NCI-H446 treated with DMSO at 0.1 percent for 48 hours (cell line): ENCODE measurements around the gene SCAPER.
"Not testable (repeated sequence)": the region's sequence is repeated elsewhere in the genome, so short reads cannot be mapped to it uniquely, and the experiment has no call there.

Experiments used
- DNase-seq: peaks from one replicate; lab custom pipeline; 2025; lab: John Stamatoyannopoulos, UW

Gene SCAPER

GRCh38 chr15:76480267-76480666 is 424.9 kb downstream of the SCAPER start:
- DNase-seq, result no peak

- no peak for DNase-seq
Observed at GRCh38 chr15:76470691-76471090, 434.4 kb downstream of the SCAPER start.

DNA sequence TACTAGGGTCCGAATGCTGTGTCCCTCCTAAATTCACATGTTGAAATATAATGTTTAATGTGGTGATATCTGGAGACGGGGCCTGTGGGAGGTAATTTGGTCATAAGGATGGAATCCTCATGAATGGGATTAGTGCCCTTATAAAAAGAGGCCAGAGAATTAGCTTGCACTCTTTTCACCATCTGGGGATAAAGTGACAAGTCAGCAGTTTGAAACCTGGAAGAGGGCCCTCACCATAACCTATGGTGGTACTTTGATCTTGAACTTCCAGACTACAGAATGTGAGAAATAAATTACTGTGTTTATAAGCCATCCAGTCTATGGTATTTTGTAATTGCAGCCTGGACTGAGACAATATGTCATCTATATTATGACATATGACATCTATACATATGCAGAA is 436.4 kb downstream of the SCAPER start:
- no peak for DNase-seq

GRCh38 chr15:76467136-76467535 is 438.0 kb downstream of the SCAPER start:
- DNase-seq, result no peak

DNA sequence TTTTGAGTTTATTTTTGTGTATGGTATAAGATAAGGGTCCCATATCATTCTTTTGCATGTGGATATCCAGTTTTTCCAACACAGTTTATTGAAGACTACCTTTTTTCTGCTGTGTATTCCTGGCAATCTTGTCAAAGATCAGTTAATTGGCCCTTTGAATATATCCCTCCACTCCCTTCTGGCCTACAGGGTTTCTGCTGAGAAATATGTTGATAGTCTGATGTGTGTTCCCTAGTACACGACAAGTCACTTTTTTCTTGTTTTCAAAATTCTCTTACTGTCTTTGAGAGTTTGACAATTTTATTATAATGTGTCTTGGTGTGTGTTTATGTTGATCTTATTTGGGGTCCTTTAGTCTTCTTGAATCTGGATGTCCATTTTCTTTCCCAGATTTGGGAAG is 439.4 kb downstream of the SCAPER start:
- no peak for DNase-seq

- no peak for DNase-seq
Observed at GRCh38 chr15:76464247-76464646, 440.9 kb downstream of the SCAPER start.

DNA sequence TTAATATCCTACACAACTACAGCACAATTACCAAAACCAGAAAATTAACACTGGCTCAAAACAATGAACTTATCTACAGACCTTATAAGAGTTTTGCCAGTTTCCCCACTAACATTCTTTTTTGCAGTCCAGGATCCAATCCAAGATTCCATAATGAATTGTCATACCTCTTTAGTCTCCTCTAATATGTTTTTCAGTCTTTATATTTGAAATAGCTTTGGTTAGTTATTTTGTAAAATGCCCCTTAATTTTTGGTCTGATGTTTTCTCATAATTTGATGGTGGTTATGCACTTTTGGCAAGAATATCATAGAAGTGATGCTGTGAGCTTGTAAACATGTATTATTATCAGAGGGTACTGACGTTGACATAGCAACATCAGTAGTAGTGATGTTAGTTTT is 444.3 kb downstream of the SCAPER start:
- DNase-seq, result no peak

- no peak for DNase-seq
Observed at GRCh38 chr15:76460347-76460746, 444.8 kb downstream of the SCAPER start.

DNA sequence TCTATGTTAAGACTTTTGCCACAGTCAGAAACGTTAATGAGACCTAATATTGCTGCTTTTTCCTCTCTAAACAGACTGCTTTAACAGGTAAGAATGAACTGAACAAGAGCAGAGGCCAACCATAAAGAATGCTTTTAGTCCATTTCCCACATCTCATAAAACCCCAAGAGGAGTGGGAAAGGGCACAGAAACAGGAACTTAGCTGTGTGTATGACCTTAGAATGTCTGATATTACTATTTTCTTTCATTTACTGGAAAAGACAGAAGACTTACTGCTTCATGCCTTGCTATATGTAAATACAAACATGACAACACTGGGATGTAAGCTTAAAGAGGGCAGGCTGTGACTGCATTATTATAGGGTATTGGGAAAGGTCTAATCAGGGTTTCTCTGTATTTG is 453.6 kb downstream of the SCAPER start:
- no peak for DNase-seq

GRCh38 chr15:76449455-76449854 is 455.7 kb downstream of the SCAPER start:
- no peak for DNase-seq

GRCh38 chr15:76448755-76449154 is 456.4 kb downstream of the SCAPER start:
- no peak for DNase-seq

DNA sequence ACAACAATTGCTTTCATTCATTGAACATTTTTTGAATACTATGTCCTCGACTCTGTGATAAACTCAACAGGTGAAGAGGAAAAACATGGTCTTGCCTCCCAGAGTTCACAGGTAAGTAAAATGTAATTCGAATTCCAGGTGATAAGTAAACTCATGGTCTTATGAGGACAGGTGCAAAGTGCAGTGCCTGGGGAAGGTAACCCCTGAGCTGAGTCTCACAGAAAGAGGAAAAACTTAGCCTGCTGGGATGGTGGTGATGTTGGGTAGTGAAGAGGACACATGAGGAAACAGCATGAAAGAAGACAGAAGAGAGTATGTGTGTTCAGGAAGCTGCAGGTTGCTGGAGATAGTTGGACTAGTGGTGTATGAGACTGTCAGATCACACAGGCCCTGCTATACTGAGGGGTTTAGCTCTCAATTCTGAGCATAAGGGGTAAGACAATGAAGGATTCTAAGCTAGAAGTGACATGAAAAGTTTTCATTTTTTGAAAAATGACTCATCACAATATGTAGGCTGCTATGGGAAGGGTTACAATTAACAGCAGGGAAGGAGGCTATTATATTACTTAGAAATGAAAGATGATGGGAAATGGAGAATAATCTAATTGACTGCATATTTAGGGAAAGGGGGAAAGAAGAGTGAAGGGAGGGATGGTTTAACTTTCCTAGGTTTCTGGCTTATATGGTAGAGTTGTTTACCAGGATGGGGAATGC is 457.3 kb downstream of the SCAPER start:
- DNase-seq, result no peak

- DNase-seq, result no peak
Observed at GRCh38 chr15:76440441-76440840, 464.7 kb downstream of the SCAPER start.

DNA sequence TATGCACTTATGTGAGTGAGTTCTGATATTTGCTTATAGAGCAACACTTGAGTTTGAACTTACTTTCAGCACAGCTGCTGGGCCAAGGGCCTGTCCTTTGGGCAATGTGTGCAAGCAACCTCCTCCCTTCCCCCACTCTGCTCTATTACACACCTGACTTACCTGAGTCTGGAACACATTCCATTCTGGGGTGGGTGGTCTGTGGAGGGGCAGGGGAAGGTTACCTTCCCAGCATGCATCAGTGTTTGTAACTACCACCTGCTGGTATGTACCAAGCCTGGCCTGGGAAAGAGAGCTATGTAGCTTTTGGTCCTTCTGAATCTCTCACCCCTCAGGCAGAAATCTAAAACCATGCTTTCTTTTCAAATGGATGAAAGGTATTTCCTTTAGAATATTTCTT is 465.6 kb downstream of the SCAPER start:
- DNase-seq, result no peak

- no peak for DNase-seq
Observed at GRCh38 chr15:76433798-76434400, 471.2 kb downstream of the SCAPER start.

DNA sequence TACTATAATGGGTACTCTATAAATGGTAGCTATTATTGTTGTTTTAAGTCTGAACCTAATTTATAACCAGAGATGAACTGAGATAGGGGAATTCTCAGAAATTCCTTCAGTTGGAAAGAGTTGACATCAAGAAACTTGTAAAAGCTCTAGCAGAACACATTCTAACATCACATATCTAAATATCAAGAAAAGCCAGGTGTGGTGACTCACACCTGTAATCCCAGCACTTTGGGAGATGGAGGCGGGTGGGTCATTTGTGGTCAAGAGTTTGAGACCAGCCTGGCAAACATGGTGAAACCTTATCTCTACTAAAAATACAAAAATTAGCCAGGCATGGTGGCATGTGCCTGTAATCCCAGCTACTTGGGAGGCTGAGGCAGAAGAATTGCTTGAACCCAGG is 472.1 kb downstream of the SCAPER start:
- DNase-seq, result not testable (repeated sequence)

DNA sequence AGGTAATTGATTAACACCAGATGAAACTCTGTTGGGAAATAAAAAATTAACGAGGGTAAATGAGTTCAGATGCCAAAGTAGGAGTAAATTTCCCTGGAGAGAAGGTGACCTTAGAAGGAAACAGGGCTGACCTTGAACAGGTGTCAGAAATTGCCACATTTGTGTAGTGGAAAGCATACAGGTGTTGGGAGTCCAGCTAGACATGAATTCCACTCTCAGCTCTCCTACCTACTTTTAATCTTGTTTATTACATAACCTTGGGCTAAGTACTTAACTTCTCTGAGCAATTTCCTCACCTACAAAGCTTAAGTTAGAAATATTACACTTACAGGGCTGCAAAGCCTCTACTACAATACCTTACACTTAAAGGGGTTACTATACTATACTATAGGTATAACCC is 472.5 kb downstream of the SCAPER start:
- no peak for DNase-seq

DNA sequence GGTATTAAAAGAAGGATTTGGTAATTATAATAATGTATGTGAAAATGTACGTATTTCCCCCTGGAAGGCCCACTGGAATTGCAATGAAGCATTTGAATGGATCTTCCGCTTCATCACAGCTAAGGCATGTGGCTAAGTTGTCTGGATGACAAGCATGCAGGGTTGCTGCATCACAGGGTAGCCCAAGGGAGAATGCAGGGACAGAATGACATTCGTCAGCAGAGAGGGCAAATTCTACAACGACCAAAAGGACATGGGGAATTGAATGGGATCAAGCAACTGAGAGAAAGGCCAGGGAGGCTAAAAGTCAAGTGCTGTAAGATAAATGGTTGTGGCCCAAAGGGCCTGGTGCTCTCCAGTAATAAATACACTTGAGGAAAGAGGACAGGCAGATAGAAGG is 473.2 kb downstream of the SCAPER start:
- DNase-seq, result no peak

GRCh38 chr15:76430711-76431110 is 474.4 kb downstream of the SCAPER start:
- not testable (repeated sequence) for DNase-seq

DNA sequence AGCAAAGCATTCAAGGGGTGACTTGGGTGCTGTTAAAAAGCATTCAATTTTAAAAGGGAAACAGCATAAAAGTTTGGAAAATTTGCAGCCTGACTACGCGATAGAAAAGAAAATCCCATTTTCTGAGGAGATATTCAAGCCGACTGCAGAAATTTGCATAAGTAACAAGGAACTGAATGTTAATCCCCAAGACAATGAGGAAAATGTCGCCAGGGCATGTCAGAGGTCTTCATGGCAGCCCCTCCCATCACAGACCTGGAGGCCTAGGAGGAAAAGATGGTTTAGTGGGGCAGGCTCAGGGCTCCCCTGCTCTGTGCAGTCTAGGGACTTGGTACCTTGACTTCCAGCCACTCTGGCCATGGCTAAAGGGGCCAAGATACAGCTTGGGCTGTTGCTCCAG is 475.5 kb downstream of the SCAPER start:
- no peak for DNase-seq

- no peak for DNase-seq
Observed at GRCh38 chr15:76426941-76427340, 478.2 kb downstream of the SCAPER start.

DNA sequence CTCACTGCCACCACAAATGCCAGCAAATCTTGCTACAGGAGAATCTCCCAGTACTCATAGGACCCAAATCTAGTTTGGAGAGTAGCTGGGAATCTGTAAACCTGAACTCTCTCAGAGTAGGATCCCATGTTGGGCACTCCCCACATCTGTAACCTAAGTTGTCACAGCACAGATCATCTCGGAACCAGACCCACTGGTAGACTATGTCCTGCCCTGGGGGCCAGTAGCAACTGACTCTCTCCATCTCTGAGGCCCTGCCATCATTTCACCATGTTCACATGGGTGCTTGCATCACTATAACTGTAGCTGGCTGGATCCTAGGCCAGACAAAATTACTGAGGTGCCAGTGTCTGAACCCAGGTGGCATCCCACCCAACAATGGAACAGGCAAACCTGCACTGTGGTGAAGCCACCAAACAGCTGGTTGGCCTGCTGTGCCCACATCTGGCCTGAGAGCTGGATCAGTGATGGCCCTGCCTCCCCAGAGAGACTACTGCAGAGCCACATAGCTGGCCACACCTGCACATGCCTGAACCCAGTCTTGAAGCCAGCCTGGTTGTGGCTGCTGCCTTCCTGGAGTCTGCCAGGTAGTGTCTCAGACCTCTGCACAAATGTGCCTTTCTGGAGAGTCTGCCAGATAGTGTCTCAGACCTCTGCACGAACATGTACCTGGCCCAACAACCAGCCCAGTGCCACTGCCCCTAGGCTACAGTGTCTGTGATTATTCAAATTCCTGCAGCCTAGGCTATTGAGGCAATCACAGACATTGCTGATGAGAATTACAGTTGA is 486.6 kb downstream of the SCAPER start:
- DNase-seq, result no peak

GRCh38 chr15:76401285-76401684 is 503.9 kb downstream of the SCAPER start:
- DNase-seq, result no peak
